Esophagus squamous epithelium (tissue), 5 donors: ENCODE data around the gene TAS2R43. TPM values are rescaled to one million over a fixed set of nuclear protein-coding genes. Genes with fewer than 3 reads are reported as not detected.
"Not testable (repeated sequence)": the region's sequence is repeated elsewhere in the genome, so short reads cannot be mapped to it uniquely, and the experiment has no call there.

Experiments used
- DNase-seq: peaks from one replicate; lab custom pipeline; 2025; lab: John Stamatoyannopoulos, UW
- H3K27ac ChIP-seq, 4 donors: fragments of 200-600 bp; sonication (generic); one replicate each; pipeline ENCODE4 v1.5.1; 2016 to 2019; ENCODE audit warnings: mild to moderate bottlenecking in 1 of 4
- H3K27me3 ChIP-seq, 4 donors: fragments of 200-600 bp; sonication (generic); 1 replicate in 3 of 4; 2 replicates in 1 of 4; pipeline versions ENCODE4 v1.5.1 to v1.6.0; 2017 to 2021; ENCODE audit warnings: antibody characterized with exemption in 1 of 4
- H3K36me3 ChIP-seq, 3 donors: fragments of 200-600 bp; sonication (generic); one replicate each; pipeline ENCODE4 v1.5.1; 2016 to 2019
- H3K4me1 ChIP-seq, 3 donors: fragments of 200-600 bp; sonication (generic); one replicate each; pipeline ENCODE4 v1.5.1; 2017 to 2019
- H3K4me3 ChIP-seq, 4 donors: fragments of 200-600 bp; sonication (generic); 1 replicate in 3 of 4; 2 replicates in 1 of 4; pipeline ENCODE4 v1.5.1; 2016 to 2019; ENCODE audit warnings: mild to moderate bottlenecking in 2 of 4, moderate library complexity in 1 of 4
- H3K9me3 ChIP-seq, 3 donors: fragments of 200-600 bp; sonication (generic); one replicate each; pipeline ENCODE4 v1.5.1; 2016 to 2019
- POLR2A ChIP-seq, 4 donors: fragments of 450-650 bp; IDR thresholded peaks; one replicate each; pipeline ENCODE4 v1.6.1; 2017; ENCODE audit warnings: antibody characterized with exemption in 4 of 4, mild to moderate bottlenecking in 4 of 4, moderate library complexity in 3 of 4
- WGBS, 2 donors: methylation state at CpG; one replicate each; pipeline ENCODE4 v1.1.5; 2018; 5-methylcytosine and 5-hydroxymethylcytosine counted together
- intact Hi-C: fragments of 100-400 bp; cut with DNase I; formaldehyde crosslinking; loops from one replicate; pipeline ENCODE4 v1.15.0; 2022
- total RNA-seq, 4 donors: library from RNA; depleted of rRNA; stranded (reverse); fragments of >200 nt; gene quantifications; one replicate each; pipeline ENCODE4 v1.1.0, GENCODE V29; 2016
- TF ChIP-seq, protein P1 (sequence below), 6 experiments: fragments of 450-650 bp in 4 of 6; fragments of 200-600 bp in 2 of 6; sonication (generic) in 2 of 6; IDR thresholded peaks; one replicate each; pipeline ENCODE4 v1.5.1; 2016 to 2019; ENCODE audit warnings: antibody characterized with exemption in 6 of 6, mild to moderate bottlenecking in 4 of 6, moderate library complexity in 4 of 6
- donor health status: DM: yes; HTN: yes; CAD: no.

The TAS2R43 gene
- total RNA-seq, 4 donors from 2014 or later: 2.2 to 4.8 TPM; not detected in 2

GRCh38 chr12:11130999-11131398, 38.9 kb upstream of the TAS2R43 start:
- intact Hi-C loops: no loop called here
- TF ChIP-seq POLR2A (IDR thresholded peaks at IDR 0.05): no peak
- TF ChIP-seq, protein P1, sequence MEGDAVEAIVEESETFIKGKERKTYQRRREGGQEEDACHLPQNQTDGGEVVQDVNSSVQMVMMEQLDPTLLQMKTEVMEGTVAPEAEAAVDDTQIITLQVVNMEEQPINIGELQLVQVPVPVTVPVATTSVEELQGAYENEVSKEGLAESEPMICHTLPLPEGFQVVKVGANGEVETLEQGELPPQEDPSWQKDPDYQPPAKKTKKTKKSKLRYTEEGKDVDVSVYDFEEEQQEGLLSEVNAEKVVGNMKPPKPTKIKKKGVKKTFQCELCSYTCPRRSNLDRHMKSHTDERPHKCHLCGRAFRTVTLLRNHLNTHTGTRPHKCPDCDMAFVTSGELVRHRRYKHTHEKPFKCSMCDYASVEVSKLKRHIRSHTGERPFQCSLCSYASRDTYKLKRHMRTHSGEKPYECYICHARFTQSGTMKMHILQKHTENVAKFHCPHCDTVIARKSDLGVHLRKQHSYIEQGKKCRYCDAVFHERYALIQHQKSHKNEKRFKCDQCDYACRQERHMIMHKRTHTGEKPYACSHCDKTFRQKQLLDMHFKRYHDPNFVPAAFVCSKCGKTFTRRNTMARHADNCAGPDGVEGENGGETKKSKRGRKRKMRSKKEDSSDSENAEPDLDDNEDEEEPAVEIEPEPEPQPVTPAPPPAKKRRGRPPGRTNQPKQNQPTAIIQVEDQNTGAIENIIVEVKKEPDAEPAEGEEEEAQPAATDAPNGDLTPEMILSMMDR (IDR thresholded peaks at IDR 0.05): no peak
- no peak for DNase-seq

DNA sequence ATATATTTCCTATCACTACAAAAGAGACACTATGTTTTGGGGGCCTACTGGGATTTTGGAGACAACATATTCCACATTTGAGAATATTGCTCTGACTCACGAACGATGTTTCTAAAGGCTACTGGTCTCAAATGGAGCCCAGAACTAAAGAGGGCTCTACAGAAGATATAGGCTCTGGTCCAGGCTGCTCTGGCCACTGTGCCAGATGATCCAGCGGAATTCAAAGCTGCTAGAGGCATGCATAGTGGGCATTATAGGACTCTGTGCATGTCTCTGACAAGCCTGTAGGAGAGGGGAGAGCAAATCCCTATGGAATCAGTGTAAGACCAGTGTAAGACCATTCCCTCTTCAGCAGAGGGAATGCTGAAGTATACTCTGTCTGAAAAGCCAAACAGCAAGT, 38.3 kb upstream of the TAS2R43 start:
- TF ChIP-seq, protein P1 (IDR thresholded peaks at IDR 0.05): no peak
- no peak for TF ChIP-seq POLR2A (IDR thresholded peaks at IDR 0.05)
- DNase-seq: no peak
- H3K4me1 ChIP-seq: peaks cover 0 to 11% (median 0%) of the 10 kb centered on the region in 3 donors
- no peaks in the 10 kb centered on the region for H3K36me3 ChIP-seq
- H3K27ac ChIP-seq: no peak overlapping the region
- no peaks in the 10 kb centered on the region for H3K9me3 ChIP-seq
- H3K4me3 ChIP-seq: no peak overlapping the region
- WGBS, 2 donors: 95 to 100% methylated on average over 2 to 3 of the region's 3 CpGs
- no peaks in the 10 kb centered on the region for H3K27me3 ChIP-seq
- intact Hi-C loops: no loop called here

More at GRCh38 chr12:11130999-11131398, 38.9 kb upstream of the TAS2R43 start:
- no peaks in the 10 kb centered on the region for H3K27me3 ChIP-seq
- H3K27ac ChIP-seq: no peak overlapping the region
- no peaks in the 10 kb centered on the region for H3K36me3 ChIP-seq
- WGBS, 2 donors: 36 to 55% methylated on average over 2 of the region's 2 CpGs
- peaks cover 0 to 11% (median 0%) of the 10 kb centered on the region in 3 donors for H3K4me1 ChIP-seq
- H3K4me3 ChIP-seq: no peak overlapping the region
- H3K9me3 ChIP-seq: no peaks in the 10 kb centered on the region

DNA sequence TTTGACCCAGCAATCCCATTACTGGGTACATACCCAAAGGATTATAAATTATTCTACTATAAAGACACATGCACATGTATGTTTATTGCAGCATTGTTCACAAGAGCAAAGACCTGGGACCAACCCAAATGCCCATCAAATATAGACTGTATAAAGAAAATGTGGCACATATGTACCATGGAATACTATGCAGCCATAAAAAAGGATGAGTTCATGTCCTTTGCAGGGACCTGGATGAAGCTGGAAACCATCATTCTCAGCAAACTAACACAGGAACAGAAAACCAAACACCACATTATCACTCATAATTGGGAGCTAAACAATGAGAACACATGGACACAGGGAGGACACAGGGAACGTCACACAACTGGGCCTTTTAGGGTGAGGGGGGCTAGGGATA, 22.0 kb upstream of the TAS2R43 start:
- H3K27me3 ChIP-seq, H3K4me3 ChIP-seq, intact Hi-C loops, DNase-seq, H3K4me1 ChIP-seq, H3K27ac ChIP-seq: not testable (repeated sequence)
- H3K36me3 ChIP-seq: peaks cover 0 to 17% (median 0%) of the 10 kb centered on the region in 3 donors
- peaks cover 0 to 11% (median 5%) of the 10 kb centered on the region in 3 donors for H3K9me3 ChIP-seq
- WGBS, 2 donors: 100% methylated on average over 1 of the region's 1 CpG

DNA sequence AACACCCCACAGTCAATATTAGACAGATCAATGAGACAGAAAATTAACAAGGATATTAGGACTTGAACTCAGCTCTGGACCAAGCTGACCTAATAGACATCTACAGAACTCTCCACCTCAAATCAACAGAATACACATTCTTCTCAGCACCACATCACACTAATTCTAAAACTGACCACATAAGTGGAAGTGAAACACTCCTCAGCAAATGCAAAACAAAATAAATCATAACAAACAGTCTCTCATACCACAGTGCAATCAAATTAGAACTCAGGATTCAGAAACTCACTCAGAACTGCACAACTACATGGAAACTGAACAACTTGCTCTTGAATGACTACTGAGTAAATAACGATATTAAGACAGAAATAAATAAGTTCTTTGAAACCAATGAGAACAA, 19.1 kb upstream of the TAS2R43 start:
- H3K27me3 ChIP-seq, H3K27ac ChIP-seq, intact Hi-C loops, H3K4me3 ChIP-seq, H3K9me3 ChIP-seq, DNase-seq, H3K4me1 ChIP-seq: not testable (repeated sequence)
- WGBS, 2 donors: 58 to 100% methylated on average over 1 of the region's 1 CpG
- peaks cover 0 to 24% (median 0%) of the 10 kb centered on the region in 3 donors for H3K36me3 ChIP-seq

GRCh38 chr12:11108862-11109261, 16.7 kb upstream of the TAS2R43 start:
- DNase-seq: no peak
- H3K4me1 ChIP-seq: no peaks in the 10 kb centered on the region
- WGBS, 2 donors: 67 to 91% methylated on average over 1 to 2 of the region's 2 CpGs
- TF ChIP-seq, protein P1 (IDR thresholded peaks at IDR 0.05): no peak
- TF ChIP-seq POLR2A (IDR thresholded peaks at IDR 0.05): no peak
- no peak overlapping the region for H3K27ac ChIP-seq
- H3K9me3 ChIP-seq: peaks cover 0 to 5% (median 3%) of the 10 kb centered on the region in 3 donors
- H3K36me3 ChIP-seq: peaks cover 0 to 15% (median 0%) of the 10 kb centered on the region in 3 donors
- intact Hi-C loops: no loop called here
- H3K27me3 ChIP-seq: no peaks in the 10 kb centered on the region
- H3K4me3 ChIP-seq: no peak overlapping the region

DNA sequence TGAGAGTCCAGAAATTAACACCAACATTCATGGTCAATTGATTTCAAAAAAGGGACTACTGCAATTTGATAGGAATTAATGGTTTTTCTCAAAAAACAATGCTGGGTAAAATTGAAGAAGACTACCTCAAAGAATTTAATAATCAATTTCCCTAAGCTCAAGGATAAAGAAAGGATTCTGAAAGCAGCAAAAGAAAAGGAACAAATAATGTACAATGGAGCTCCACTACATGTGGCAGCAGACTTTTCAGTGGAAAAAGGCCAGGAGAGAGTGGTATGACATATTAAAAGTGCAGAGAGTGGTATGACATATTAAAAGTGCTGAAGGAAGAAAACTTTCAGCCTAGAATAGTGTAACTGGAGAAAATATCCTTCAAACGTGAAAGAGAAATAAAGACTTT, 15.6 kb upstream of the TAS2R43 start:
- intact Hi-C loops: no loop called here
- no peaks in the 10 kb centered on the region for H3K27me3 ChIP-seq
- no peaks in the 10 kb centered on the region for H3K4me1 ChIP-seq
- H3K4me3 ChIP-seq: no peak overlapping the region
- TF ChIP-seq, protein P1 (IDR thresholded peaks at IDR 0.05): no peak
- TF ChIP-seq POLR2A (IDR thresholded peaks at IDR 0.05): no peak
- H3K36me3 ChIP-seq: peaks cover 0 to 15% (median 0%) of the 10 kb centered on the region in 3 donors
- H3K9me3 ChIP-seq: peaks cover 0 to 5% (median 3%) of the 10 kb centered on the region in 3 donors
- H3K27ac ChIP-seq: no peak overlapping the region
- DNase-seq: no peak
- 78 to 82% methylated on average over 1 of the region's 1 CpG for WGBS, 2 donors
